Fibroblast of lung (primary cell): ENCODE measurements around the gene ATP10D. TPM values are rescaled to one million over a fixed set of nuclear protein-coding genes. Genes with fewer than 3 reads are reported as not detected.

Experiments used
- DNase-seq, 2 donors: peaks; one replicate each; pipeline versions ENCODE4 v3.0.0 to v3.0.0-alpha.2; 2010; ENCODE audit warnings: low read depth in 2 of 2
- H2AFZ ChIP-seq: 2 replicates; pipeline ENCODE4 v1.5.1; 2012; ENCODE audit warnings: low read length, control low read depth, inconsistent platforms
- H3K27ac ChIP-seq: 2 replicates; pipeline ENCODE4 v1.5.1; 2011; ENCODE audit warnings: low read length, control low read depth; ENCODE audit not compliant: insufficient read depth
- H3K27me3 ChIP-seq: 2 replicates; pipeline ENCODE4 v1.5.1; 2011; ENCODE audit warnings: mild to moderate bottlenecking, low read length; ENCODE audit not compliant: control insufficient read depth, insufficient read depth
- H3K36me3 ChIP-seq: 2 replicates; pipeline ENCODE4 v1.5.1; 2011; ENCODE audit warnings: low read length; ENCODE audit not compliant: control insufficient read depth, insufficient read depth
- H3K4me1 ChIP-seq: 2 replicates; pipeline ENCODE4 v1.5.1; 2011; ENCODE audit warnings: low read length; ENCODE audit not compliant: control insufficient read depth, insufficient read depth; ENCODE audit errors: extremely low read depth
- H3K4me2 ChIP-seq: 2 replicates; pipeline ENCODE4 v1.5.1; 2011; ENCODE audit warnings: low read length, control low read depth; ENCODE audit not compliant: insufficient read depth; ENCODE audit errors: extremely low read depth
- H3K4me3 ChIP-seq, 4 experiments: fragments of 200-600 bp in 1 of 4; sonication (generic) in 1 of 4; replicated peaks in 1 of 4; 2 replicates each; pipeline ENCODE4 v1.5.1; 2011 to 2016; ENCODE audit warnings: low read length in 4 of 4, low read depth in 3 of 4, mild to moderate bottlenecking in 3 of 4, control low read depth in 2 of 4, inconsistent platforms in 1 of 4, mixed read lengths in 1 of 4; ENCODE audit not compliant: insufficient read depth in 1 of 4; ENCODE audit errors: control extremely low read depth in 1 of 4
- H3K79me2 ChIP-seq: 2 replicates; pipeline ENCODE4 v1.5.1; 2012; ENCODE audit warnings: mild to moderate bottlenecking, low read length, inconsistent platforms; ENCODE audit not compliant: control insufficient read depth, insufficient read depth
- H3K9ac ChIP-seq: 2 replicates; pipeline ENCODE4 v1.5.1; 2011; ENCODE audit warnings: mild to moderate bottlenecking, low read length, control low read depth; ENCODE audit not compliant: insufficient read depth
- H3K9me3 ChIP-seq: 2 replicates; pipeline ENCODE4 v1.5.1; 2012; ENCODE audit warnings: low read depth, low read length; ENCODE audit not compliant: control insufficient read depth, insufficient read depth
- H4K20me1 ChIP-seq: 2 replicates; pipeline ENCODE4 v1.5.1; 2011; ENCODE audit warnings: low read length; ENCODE audit not compliant: control insufficient read depth, insufficient read depth; ENCODE audit errors: extremely low read depth
- EZH2 ChIP-seq: IDR thresholded peaks from 2 replicates; pipeline ENCODE4 v1.5.1; 2012; ENCODE audit warnings: low read length, control low read depth, mild to moderate bottlenecking; ENCODE audit errors: missing control alignments
- polyA plus RNA-seq, 2 donors: library from polyadenylated mRNA; depleted of rRNA in 1 of 2; stranded (reverse) in 1 of 2; unstranded in 1 of 2; fragments of >200 nt; gene quantifications; 2 replicates each; pipeline ENCODE4 v1.2.1, GENCODE V29; 2011 to 2012; ENCODE audit warnings: missing spikeins in 1 of 2
- total RNA-seq: library from RNA; depleted of rRNA; stranded (reverse); fragments of >200 nt; gene quantifications from 2 replicates; pipeline ENCODE4 v1.2.1, GENCODE V29; 2014
- TF ChIP-seq, protein P1 (sequence below), 2 donors: IDR thresholded peaks in 1 of 2; conservative IDR thresholded peaks in 1 of 2; 1 replicate in 1 of 2; 2 replicates in 1 of 2; pipeline ENCODE4 v1.5.1; 2011 to 2012; ENCODE audit warnings: low read length in 2 of 2, control low read depth in 1 of 2, inconsistent platforms in 1 of 2, low read depth in 1 of 2, mild to moderate bottlenecking in 1 of 2

The ATP10D gene
- total and polyA plus RNA-seq, 2 donors (not counting 1 experiment from before 2014, with no cell fraction given), result 24.6 to 40.8 TPM

DNA sequence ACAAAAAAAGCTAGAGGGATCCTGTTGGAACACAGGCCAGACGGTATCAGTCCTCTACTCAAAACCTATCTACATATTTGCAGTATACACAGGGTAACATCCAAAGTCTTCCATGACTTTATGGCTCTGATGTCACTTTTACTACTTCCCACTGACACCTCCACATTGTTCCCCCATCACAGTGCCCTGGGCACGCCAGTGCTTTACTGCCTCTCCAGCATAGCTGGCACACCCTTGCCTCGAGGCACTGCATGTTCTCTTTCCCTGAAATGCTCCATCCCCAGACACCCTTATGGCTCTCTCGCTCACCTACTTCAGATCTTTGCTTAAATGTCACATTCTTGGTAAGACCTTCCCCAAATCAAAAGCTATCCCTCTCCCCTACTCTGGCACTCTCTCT is 6.3 kb upstream of the ATP10D start:
- H3K9ac ChIP-seq, result no peak overlapping the region
- TF ChIP-seq EZH2, result no peak
- TF ChIP-seq, protein P1, sequence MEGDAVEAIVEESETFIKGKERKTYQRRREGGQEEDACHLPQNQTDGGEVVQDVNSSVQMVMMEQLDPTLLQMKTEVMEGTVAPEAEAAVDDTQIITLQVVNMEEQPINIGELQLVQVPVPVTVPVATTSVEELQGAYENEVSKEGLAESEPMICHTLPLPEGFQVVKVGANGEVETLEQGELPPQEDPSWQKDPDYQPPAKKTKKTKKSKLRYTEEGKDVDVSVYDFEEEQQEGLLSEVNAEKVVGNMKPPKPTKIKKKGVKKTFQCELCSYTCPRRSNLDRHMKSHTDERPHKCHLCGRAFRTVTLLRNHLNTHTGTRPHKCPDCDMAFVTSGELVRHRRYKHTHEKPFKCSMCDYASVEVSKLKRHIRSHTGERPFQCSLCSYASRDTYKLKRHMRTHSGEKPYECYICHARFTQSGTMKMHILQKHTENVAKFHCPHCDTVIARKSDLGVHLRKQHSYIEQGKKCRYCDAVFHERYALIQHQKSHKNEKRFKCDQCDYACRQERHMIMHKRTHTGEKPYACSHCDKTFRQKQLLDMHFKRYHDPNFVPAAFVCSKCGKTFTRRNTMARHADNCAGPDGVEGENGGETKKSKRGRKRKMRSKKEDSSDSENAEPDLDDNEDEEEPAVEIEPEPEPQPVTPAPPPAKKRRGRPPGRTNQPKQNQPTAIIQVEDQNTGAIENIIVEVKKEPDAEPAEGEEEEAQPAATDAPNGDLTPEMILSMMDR (conservative IDR thresholded peaks at IDR 0.05 in 1 of 2, IDR thresholded peaks at IDR 0.05 in 1 of 2; ENCODE audit: low read depth in 1 of 2, low read length in 2 of 2), result no peak
- H3K27ac ChIP-seq, result no peak overlapping the region
- H3K4me3 ChIP-seq, result no peak overlapping the region
- no peak overlapping the region for H2AFZ ChIP-seq
- no peak overlapping the region for H3K4me2 ChIP-seq
- peaks cover 7% of the 10 kb centered on the region for H3K4me1 ChIP-seq
- H4K20me1 ChIP-seq, result no peaks in the 10 kb centered on the region
- no peaks in the 10 kb centered on the region for H3K36me3 ChIP-seq
- H3K9me3 ChIP-seq, result no peaks in the 10 kb centered on the region
- no peak for DNase-seq
- H3K27me3 ChIP-seq, result no peaks in the 10 kb centered on the region
- H3K79me2 ChIP-seq, result no peaks in the 10 kb centered on the region

DNA sequence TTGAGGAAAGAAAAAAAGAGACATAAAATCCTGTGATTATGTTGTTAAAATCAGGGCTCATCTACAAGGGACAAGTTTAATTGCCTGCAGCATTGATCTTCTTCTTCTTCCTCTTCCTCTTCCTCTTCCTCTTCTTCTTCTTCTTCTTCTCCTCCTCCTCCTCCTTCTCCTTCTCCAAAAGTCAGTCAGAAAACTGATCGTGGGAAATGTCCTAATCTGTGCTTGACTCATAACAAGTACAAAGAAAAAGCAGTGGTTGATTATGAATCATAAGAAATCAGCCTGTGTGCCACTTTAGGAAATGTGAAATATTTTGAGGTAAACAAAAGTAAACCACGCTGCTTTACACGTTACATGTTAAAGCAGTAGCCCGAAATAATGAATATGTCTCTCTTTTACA is 2.7 kb upstream of the ATP10D start:
- H3K9ac ChIP-seq, result no peak overlapping the region
- H3K4me3 ChIP-seq, result no peak overlapping the region
- H3K27ac ChIP-seq, result no peak overlapping the region
- no peaks in the 10 kb centered on the region for H3K9me3 ChIP-seq
- H3K4me2 ChIP-seq, result peak overlapping the region; percentile 27
- H2AFZ ChIP-seq, result peak overlapping the region; percentile 15
- H3K27me3 ChIP-seq, result no peaks in the 10 kb centered on the region
- H3K36me3 ChIP-seq, result no peaks in the 10 kb centered on the region
- peak; percentile 57 to 75 for DNase-seq
- peaks cover 6% of the 10 kb centered on the region for H3K79me2 ChIP-seq
- H4K20me1 ChIP-seq, result no peaks in the 10 kb centered on the region
- peaks cover 8% of the 10 kb centered on the region for H3K4me1 ChIP-seq
- TF ChIP-seq, protein P1 (conservative IDR thresholded peaks at IDR 0.05 in 1 of 2, IDR thresholded peaks at IDR 0.05 in 1 of 2; ENCODE audit: low read depth in 1 of 2, low read length in 2 of 2), result no peak
- TF ChIP-seq EZH2, result no peak

DNA sequence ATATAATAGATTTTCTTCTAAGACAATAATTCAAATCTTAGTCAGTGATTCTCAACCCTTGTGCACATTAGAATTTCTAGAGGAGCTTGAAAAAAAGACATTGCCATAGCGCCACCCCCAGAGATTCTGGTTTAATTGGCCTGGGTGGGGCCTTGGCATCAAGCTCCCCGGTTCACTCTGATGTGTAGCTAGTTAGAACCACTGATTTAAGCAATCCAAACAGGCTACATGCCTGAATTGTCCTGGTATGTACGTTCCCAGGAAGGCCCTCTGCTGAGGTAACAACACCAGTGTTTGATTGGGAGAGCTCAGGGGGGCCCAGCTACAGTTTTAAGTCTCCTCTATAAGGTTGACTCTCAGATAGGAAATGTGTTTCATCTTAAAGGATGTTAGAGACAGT is 1.3 kb upstream of the ATP10D start:
- H2AFZ ChIP-seq, result peak overlapping the region; percentile 36
- H3K36me3 ChIP-seq, result no peaks in the 10 kb centered on the region
- TF ChIP-seq EZH2, result no peak
- no peak overlapping the region for H3K9ac ChIP-seq
- H3K4me1 ChIP-seq, result peaks cover 8% of the 10 kb centered on the region
- no peak overlapping the region for H3K4me2 ChIP-seq
- H4K20me1 ChIP-seq, result no peaks in the 10 kb centered on the region
- peak in 1 of 2 donors; percentile 58 for DNase-seq
- no peak overlapping the region for H3K27ac ChIP-seq
- no peak overlapping the region for H3K4me3 ChIP-seq
- H3K9me3 ChIP-seq, result no peaks in the 10 kb centered on the region
- peaks cover 12% of the 10 kb centered on the region for H3K79me2 ChIP-seq
- H3K27me3 ChIP-seq, result no peaks in the 10 kb centered on the region
